HepG2 (cell line): Measurements from ENCODE around the gene TUBB4B. TPM values are rescaled to one million over a fixed set of nuclear protein-coding genes. Genes with fewer than 3 reads are reported as not detected.
A peak's percentile ranks its signal among the peaks of the same experiment; 100 is the strongest.

Source experiments
- CCAR2 ChIP-seq: fragments of 200-400 bp; formaldehyde crosslinking; optimal IDR thresholded peaks from 2 replicates; pipeline ENCODE3; 2018; ENCODE audit warnings: low read depth, mild to moderate bottlenecking, low read length, moderate library complexity
- FIP1L1 ChIP-seq: fragments of 200-400 bp; formaldehyde crosslinking; IDR thresholded peaks from 2 replicates; pipeline ENCODE4 v1.6.1; 2018; ENCODE audit warnings: low read depth, mild to moderate bottlenecking, low read length, moderate library complexity, borderline replicate concordance; ENCODE audit not compliant: insufficient read depth
- FOXJ3 ChIP-seq: sonication (generic); formaldehyde crosslinking; IDR thresholded peaks from 2 replicates; pipeline ENCODE4 v1.4.0; 2020; ENCODE audit warnings: missing genetic modification reagents, mild to moderate bottlenecking, borderline replicate concordance
- HCFC1 ChIP-seq: fragments of 150-350 bp; IDR thresholded peaks from 2 replicates; pipeline ENCODE4 v1.6.1; 2014; ENCODE audit warnings: low read depth, low read length
- HINFP ChIP-seq: sonication (generic); formaldehyde crosslinking; IDR thresholded peaks from 2 replicates; pipeline ENCODE4 v1.4.0; 2020; ENCODE audit warnings: low read depth, mild to moderate bottlenecking, missing genetic modification reagents
- KDM6A ChIP-seq: IDR thresholded peaks from 2 replicates; pipeline ENCODE4 v1.6.1; 2016; ENCODE audit warnings: low read depth
- MAF1 ChIP-seq: sonication (generic); formaldehyde crosslinking; IDR thresholded peaks from 2 replicates; pipeline ENCODE4 v1.5.0; 2020; ENCODE audit warnings: missing genetic modification reagents, borderline replicate concordance
- MIER2 ChIP-seq: IDR thresholded peaks from 2 replicates; pipeline ENCODE4 v1.6.1; 2016; ENCODE audit warnings: missing biosample characterization, missing genetic modification reagents
- POLR2AphosphoS2 ChIP-seq: IDR thresholded peaks from 2 replicates; pipeline ENCODE4 v1.6.1; 2011; ENCODE audit warnings: low read depth, low read length, improper control_type of control experiment
- SMYD3 ChIP-seq: sonication (generic); formaldehyde crosslinking; IDR thresholded peaks from 2 replicates; pipeline ENCODE4 v1.8.1; 2023; ENCODE audit warnings: mild to moderate bottlenecking, missing genetic modification reagents
- SOX5 ChIP-seq: IDR thresholded peaks from 2 replicates; pipeline ENCODE4 v1.6.1; 2016; ENCODE audit warnings: borderline replicate concordance
- SP140L ChIP-seq: sonication (generic); formaldehyde crosslinking; IDR thresholded peaks from 2 replicates; pipeline ENCODE4 v1.4.0; 2020; ENCODE audit warnings: missing genetic modification reagents, borderline replicate concordance
- TRAFD1 ChIP-seq: sonication (generic); formaldehyde crosslinking; IDR thresholded peaks from 2 replicates; pipeline ENCODE4 v1.5.1; 2020; ENCODE audit warnings: missing genetic modification reagents, mild to moderate bottlenecking, borderline replicate concordance
- YEATS2 ChIP-seq: sonication (generic); formaldehyde crosslinking; IDR thresholded peaks from 2 replicates; pipeline ENCODE4 v1.4.0; 2020; ENCODE audit warnings: missing genetic modification reagents, borderline replicate concordance
- ZIK1 ChIP-seq: sonication (generic); formaldehyde crosslinking; IDR thresholded peaks from 2 replicates; pipeline ENCODE4 v1.5.0; 2020; ENCODE audit warnings: mild to moderate bottlenecking, low read depth, missing genetic modification reagents, borderline replicate concordance
- ZNF225 ChIP-seq: sonication (generic); formaldehyde crosslinking; IDR thresholded peaks from 2 replicates; pipeline ENCODE4 v1.4.0; 2020; ENCODE audit warnings: mild to moderate bottlenecking, missing genetic modification reagents
- ZNF331 ChIP-seq: sonication (generic); formaldehyde crosslinking; IDR thresholded peaks from 2 replicates; pipeline ENCODE4 v1.4.0; 2020; ENCODE audit warnings: missing genetic modification reagents
- ZNF543 ChIP-seq: sonication (generic); formaldehyde crosslinking; IDR thresholded peaks from 2 replicates; pipeline ENCODE4 v1.4.0; 2020; ENCODE audit warnings: mild to moderate bottlenecking, missing genetic modification reagents
- ZNF672 ChIP-seq: sonication (generic); formaldehyde crosslinking; IDR thresholded peaks from 2 replicates; pipeline ENCODE4 v1.8.1; 2022; ENCODE audit warnings: missing genetic modification reagents
- ZNF780A ChIP-seq: sonication (generic); formaldehyde crosslinking; IDR thresholded peaks from 2 replicates; pipeline ENCODE4 v1.8.0; 2022; ENCODE audit warnings: mild to moderate bottlenecking, missing genetic modification reagents, moderate library complexity
- ZNF83 ChIP-seq: sonication (generic); formaldehyde crosslinking; IDR thresholded peaks from 2 replicates; pipeline ENCODE4 v1.4.0; 2020; ENCODE audit warnings: missing genetic modification reagents, mild to moderate bottlenecking, borderline replicate concordance
- polyA plus RNA-seq, 8 experiments: library from polyadenylated mRNA; depleted of rRNA in 3 of 8; stranded (reverse) in 7 of 8; unstranded in 1 of 8; fragments of >200 nt; fragmentation: Illumina TruSeq in 4 of 8; extraction: Trizol in 4 of 8; gene quantifications; 2 replicates each; pipeline versions ENCODE4 v1.2.1 to v1.2.3, GENCODE V29; 2011 to 2016; ENCODE audit warnings: low read depth in 4 of 8, missing spikeins in 1 of 8, mixed read lengths in 1 of 8; ENCODE audit not compliant: insufficient read depth in 1 of 8
- total RNA-seq, 5 experiments: library from RNA; depleted of rRNA; stranded (reverse); fragments of >200 nt; fragmentation: Illumina TruSeq; extraction: Trizol; gene quantifications; 2 replicates each; pipeline ENCODE4 v1.2.3, GENCODE V29; 2016; ENCODE audit warnings: low read depth in 1 of 5
- TF ChIP-seq, protein P1 (sequence below): sonication (generic); formaldehyde crosslinking; IDR thresholded peaks from 2 replicates; pipeline ENCODE4 v1.5.0; 2020; ENCODE audit warnings: missing genetic modification reagents

Gene TUBB4B
- total and polyA plus RNA-seq, 2 of the 13 experiments (the other 11 are each of a cell fraction or from before 2014, with no cell fraction given) = 182 to 412 TPM

DNA sequence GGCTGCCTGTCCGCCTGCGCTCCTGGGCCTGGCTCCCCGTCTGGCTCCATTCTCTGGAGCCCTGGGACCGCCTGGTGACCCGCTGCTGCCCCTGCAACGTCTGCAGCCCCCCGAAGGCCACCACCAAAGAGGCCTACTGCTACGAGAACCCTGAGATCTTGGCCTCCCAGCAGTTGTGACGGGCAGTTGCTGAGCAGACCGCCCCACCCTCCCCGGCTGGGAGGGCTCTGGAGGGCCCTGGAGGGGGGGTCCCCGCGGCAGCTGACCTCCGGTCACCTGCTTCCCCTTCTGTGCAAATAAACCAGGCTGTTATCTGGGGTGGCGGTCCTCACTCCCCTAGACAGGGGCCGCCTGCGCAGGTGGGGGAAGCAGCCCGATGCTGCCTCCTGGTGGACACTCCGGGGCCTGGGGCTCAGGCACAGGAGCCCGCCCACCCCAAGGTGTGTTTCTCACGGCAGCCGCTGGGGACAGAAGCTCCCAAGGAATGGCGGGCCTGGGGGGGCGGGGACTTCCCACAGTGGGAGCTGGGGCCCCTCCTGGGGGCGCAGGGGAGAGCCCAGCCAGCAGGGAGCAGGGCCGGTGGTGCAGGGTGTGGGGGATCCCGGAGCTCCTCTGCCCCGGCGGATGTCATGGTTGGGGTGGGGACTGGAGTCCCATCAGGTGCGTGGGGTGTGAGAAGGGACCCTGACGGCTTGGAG lies 4.7 kb upstream of the TUBB4B start (continued):
- no peak; the same call in 1 of the 2 replicates for TF ChIP-seq ZNF543 (CRISPR knock-in tag)
- 0 out of 2 replicates have a peak, but pooled peaks have one; percentile 15 for TF ChIP-seq ZIK1 (CRISPR knock-in tag)
- TF ChIP-seq SMYD3 (CRISPR knock-in tag) = 0 out of 2 replicates have a peak, but pooled peaks have one; percentile 44
- TF ChIP-seq FIP1L1 = 0 out of 2 replicates have a peak, but pooled peaks have one; percentile 77
- TF ChIP-seq ZNF672 (CRISPR knock-in tag) = 0 out of 2 replicates have a peak, but pooled peaks have one; percentile 27
- TF ChIP-seq HCFC1 = peak; percentile 6; the same call in 1 of the 2 replicates
- 0 out of 2 replicates have a peak, but pooled peaks have one; percentile 6 for TF ChIP-seq MAF1 (CRISPR knock-in tag)
- peak; percentile 60; the same call in 1 of the 2 replicates for TF ChIP-seq FOXJ3
- TF ChIP-seq MIER2 (CRISPR knock-in tag) = peak; percentile 78
- TF ChIP-seq SP140L (CRISPR knock-in tag) = 0 out of 2 replicates have a peak, but pooled peaks have one; percentile 31
- peak; percentile 55; the same call in 1 of the 2 replicates for TF ChIP-seq YEATS2 (CRISPR knock-in tag)
- TF ChIP-seq KDM6A (CRISPR knock-in tag) = no peak
- TF ChIP-seq CCAR2 = peak; percentile 55
- no peak for TF ChIP-seq ZNF83
- TF ChIP-seq SOX5 (CRISPR knock-in tag) = peak; percentile 68; the same call in 1 of the 2 replicates
- TF ChIP-seq ZNF225 = no peak
- TF ChIP-seq TRAFD1 (CRISPR knock-in tag) = no peak
- peak; percentile 56; the same call in 1 of the 2 replicates for TF ChIP-seq ZNF780A (CRISPR knock-in tag)
- 0 out of 2 replicates have a peak, but pooled peaks have one; percentile 40 for TF ChIP-seq HINFP (CRISPR knock-in tag)
- TF ChIP-seq POLR2AphosphoS2 = no peak
- TF ChIP-seq, protein P1, sequence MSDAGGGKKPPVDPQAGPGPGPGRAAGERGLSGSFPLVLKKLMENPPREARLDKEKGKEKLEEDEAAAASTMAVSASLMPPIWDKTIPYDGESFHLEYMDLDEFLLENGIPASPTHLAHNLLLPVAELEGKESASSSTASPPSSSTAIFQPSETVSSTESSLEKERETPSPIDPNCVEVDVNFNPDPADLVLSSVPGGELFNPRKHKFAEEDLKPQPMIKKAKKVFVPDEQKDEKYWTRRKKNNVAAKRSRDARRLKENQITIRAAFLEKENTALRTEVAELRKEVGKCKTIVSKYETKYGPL (CRISPR knock-in tag) = no peak
- peak; percentile 75; the same call in 1 of the 2 replicates for TF ChIP-seq ZNF331 (CRISPR knock-in tag)
